Measurements from ENCODE around the gene COQ2.

DNA sequence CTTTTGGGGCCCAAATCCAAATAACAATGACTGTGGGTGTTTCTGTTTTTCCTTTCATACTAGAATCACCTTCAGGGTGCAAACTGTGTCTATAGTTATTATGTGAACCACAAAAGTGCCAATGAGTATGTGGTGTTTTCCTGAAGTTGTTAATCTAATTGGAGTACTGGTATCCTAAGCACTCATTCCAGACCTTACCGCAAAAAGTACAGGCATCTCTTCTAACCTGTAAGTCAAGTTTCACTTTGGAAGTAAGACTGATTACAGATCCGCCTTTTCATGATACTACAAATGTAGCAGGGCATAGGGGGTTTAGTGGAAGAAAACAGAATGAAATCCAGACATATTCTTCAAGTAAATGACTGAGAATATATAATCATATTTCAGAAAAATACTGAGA is 16.1 kb downstream of the COQ2 start:
- TF ChIP-seq, protein P1, sequence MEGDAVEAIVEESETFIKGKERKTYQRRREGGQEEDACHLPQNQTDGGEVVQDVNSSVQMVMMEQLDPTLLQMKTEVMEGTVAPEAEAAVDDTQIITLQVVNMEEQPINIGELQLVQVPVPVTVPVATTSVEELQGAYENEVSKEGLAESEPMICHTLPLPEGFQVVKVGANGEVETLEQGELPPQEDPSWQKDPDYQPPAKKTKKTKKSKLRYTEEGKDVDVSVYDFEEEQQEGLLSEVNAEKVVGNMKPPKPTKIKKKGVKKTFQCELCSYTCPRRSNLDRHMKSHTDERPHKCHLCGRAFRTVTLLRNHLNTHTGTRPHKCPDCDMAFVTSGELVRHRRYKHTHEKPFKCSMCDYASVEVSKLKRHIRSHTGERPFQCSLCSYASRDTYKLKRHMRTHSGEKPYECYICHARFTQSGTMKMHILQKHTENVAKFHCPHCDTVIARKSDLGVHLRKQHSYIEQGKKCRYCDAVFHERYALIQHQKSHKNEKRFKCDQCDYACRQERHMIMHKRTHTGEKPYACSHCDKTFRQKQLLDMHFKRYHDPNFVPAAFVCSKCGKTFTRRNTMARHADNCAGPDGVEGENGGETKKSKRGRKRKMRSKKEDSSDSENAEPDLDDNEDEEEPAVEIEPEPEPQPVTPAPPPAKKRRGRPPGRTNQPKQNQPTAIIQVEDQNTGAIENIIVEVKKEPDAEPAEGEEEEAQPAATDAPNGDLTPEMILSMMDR (IDR thresholded peaks at IDR 0.05), result no peak
- TF ChIP-seq POLR2A (IDR thresholded peaks at IDR 0.05), result no peak

Measured in ovary (tissue), 3 donors.